HG03354 (cell line): Measurements from ENCODE around the gene LAPTM5.
"Not testable (repeated sequence)": the region's sequence is repeated elsewhere in the genome, so short reads cannot be mapped to it uniquely, and the experiment has no call there.

Experiments used
- ATAC-seq: cut with Tn5 transposase; IDR thresholded peaks from one replicate; pipeline ENCODE4 v1.9.1; 2021; ENCODE audit warnings: mild to moderate bottlenecking; ENCODE audit not compliant: unreplicated experiment, poor library complexity, severe bottlenecking

Gene LAPTM5

DNA sequence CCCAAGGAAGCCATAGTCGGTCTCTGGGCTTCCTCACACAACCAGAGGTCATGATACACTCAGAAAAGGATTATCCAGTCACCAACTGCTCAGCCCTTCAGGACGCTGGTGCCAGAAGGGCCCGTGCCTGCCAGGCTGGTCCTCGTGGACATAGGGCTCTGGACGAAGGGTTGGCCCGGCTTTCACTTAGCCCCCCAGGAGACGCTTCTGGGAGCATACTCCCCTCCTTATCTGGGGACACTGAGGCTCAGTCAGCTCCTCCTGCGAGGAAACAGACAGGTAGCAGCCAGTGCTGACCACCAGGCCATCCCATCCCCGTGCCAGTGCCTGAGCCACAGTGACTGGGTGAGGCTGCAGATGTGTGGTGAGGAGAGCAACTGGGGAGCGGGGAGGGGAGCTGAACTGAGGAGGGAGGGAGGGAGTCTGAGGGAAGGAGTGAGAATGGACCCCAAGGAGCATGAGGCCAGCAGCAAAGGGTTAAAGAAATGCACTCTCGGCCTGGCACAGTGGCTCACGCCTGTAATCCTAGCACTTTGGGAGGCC lies 17.9 kb upstream of the LAPTM5 start:
- ATAC-seq, result no peak

DNA sequence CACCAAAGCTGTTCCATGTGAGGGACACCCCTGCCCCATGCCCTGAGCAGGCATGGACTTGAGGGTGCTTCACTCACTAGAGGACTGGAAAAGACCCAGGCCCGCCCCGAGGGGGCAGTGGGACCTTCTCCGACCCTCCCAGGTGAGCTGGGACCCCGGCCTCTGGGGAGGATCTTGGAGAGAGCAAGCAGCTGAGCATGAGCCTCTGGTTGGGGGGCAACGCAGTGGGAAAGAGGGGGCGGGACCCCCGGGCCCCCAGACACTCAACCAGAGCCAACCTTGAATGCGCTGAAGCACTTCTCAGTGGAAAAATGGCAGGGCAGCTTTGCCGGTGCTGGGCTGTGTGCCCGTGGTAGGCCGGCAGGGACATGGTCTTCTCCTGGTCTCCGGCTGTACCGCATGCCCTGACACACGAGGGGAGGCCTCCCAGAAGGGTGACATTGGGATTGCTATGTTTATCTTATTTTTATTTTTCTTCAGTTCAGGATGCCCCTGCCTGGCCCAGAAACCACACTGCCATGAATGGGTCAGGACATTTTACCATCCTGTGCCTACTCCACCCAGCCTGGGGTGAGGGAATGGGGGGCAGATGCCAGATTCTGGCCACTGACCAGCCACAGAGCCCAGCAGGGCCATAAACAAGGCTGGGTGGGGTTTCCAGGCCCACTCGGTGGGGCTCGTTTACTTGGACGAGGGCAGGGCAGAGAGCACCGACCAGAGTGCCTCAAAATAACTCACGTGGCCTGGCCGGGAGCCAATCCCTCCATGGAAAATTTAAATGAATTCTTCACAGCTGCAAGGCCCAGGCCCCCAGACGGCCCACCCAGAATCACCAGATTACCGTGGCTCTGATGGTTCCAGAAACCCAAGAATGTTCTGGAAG lies 17.2 kb upstream of the LAPTM5 start:
- no peak for ATAC-seq

DNA sequence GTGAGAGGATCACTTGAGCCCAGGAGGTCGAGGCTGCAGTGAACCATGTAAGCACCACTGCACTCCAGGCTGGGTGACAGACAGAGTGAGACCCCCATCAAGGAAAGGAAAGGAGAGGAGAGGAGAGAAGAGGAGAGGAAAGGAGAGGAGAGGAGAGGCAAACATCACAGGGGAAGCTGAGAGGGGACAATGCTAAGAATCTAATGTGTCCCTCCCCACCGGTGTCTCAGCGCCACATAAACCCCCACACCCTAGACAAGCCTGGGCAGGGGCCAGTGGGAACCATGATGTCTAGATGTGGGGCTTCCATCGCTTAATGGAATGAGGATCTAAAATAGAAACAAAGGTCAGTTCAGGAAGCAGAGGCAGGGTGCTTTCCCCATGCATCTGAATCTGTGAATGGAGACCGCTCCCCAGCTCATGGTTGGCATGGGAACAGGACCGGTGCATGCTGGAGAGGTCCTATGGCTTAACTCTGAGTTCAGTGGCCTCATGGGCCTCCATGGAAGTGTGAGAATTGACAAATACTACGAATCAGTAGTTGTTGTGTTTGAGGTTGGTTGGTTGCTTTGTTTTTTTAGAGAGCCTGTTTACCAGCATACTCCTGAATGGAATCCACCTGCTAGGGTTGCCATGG lies 16.3 kb upstream of the LAPTM5 start:
- no peak for ATAC-seq

DNA sequence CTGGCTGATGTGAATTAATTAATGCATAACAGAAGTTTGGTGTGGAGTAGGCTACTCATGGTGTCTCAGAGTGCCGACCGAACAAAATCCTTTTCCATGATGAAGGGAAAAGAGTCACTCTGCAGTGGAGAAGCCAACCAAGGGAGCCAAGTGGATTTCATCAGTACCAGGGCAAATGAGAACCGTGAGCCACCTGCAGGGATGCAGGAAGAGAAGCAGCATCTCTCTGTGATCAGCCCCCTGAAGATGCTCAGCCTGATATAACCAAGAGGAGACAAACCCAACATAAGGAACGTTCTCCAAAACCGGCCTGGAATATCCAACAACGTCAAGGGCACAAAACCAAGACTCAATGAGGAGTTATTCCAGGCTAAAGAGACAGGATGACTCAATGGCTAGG lies 13.4 kb upstream of the LAPTM5 start:
- no peak for ATAC-seq

DNA sequence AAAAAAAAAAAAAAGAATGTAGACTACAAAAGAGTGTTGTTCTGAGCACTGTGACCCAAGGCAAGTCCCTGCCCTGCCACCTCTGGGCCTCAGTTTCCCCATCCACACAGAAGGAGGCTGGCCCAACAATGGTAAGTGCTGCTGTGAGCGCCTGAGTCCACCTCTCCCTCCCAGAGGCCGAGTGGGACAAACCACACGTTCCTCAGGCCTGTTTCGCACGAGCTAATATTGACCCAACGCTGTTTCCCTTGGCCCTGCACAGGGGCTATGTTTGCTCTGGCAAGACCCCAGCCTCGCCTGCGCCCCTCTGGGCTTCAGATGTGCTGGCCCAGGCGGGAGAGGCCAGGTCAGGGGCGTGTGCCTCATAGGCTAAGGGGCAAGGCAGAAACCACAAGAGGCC lies 12.6 kb upstream of the LAPTM5 start:
- no peak for ATAC-seq

DNA sequence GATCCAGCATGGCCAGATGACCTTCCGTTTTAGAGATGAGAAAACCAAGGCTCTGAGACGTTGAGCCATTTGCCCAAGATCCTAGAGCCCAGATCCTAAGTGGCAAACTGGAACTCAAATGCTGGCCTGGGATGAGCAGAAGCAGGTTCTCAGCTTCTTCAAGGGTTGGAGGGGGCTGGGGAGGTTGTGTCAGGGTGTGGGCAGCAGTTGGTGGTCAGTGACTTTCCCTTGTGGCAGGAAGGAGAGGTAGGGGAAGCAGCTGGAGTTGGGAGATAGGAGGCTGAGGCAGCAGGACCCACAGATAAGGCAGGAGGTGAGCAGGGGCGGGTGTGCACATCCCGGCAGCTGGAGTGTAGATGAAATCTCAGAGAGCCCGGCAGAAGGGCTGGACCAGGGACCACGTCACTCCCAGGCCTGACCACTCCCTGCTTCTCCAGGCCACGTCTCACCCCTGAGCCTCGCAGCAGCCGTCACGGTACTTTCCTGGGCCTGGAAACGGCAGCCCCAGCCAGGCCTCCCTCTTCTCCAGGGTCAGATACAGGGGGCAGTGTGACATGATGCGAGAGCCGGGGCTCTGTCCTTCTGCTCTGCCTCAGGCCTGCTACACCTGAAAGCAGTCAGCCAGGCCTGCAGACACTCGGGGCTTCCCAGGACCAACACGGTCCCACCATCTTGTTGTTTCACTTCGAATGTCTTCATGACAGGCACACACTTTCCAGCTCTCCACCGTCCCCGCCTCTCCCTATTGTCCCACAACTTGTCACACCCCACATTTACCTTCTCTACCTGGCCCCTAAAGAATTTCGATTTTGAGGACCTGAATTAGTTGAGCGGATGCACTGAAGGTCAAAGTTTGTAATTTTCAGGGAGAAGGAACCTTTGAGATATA lies 11.5 kb upstream of the LAPTM5 start:
- ATAC-seq, result no peak

DNA sequence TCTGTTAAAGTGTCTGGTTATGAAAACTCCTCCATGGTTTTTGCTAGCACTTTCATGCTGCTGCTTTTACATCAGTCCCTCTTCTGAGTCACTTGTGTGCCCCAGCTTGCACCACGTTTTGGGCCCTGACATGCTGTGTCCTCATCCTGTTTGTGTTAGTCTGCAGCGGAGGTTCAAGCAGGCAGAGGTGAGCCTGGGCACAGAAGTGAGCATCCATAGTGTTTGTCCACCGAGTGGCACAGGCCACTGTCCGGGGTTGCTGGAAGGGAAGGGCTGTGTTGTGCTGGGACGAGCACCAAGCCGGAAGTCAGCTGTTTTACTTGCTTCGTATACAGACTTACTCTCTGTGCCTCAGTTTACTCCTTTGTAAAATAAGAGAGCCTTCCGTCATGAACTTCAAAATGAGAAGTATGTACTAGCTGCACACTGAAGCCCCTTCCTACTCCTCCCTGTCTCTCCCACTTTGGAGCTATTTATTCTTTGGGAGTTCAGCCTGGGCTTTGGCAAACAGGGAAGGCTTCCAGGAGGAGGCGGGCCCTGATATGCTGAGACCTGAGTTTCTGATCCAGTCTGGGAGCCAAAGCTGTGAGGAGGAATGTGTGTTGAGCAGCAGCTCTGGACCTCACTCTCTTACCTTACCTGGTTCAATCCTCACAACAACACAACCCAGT lies 10.7 kb upstream of the LAPTM5 start:
- ATAC-seq, result no peak

DNA sequence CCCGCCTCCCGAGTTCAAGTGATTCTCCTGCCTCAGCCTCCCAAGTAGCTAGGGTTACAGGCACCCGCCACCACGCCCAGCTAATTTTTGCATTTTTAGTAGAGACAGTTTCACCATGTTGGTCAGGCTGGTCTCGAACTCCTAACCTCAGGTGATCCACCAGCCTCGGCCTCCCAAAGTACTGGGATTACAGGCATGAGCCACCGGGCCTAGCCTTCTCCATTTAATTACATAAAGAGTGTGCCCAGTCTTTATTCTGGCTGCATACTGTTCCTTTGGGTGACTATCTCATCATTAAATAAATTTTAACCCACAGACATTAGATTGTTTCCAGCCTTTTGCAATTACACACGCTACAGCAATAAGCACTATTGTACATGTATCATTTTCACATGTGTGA lies 9.4 kb upstream of the LAPTM5 start:
- ATAC-seq, result not testable (repeated sequence)

DNA sequence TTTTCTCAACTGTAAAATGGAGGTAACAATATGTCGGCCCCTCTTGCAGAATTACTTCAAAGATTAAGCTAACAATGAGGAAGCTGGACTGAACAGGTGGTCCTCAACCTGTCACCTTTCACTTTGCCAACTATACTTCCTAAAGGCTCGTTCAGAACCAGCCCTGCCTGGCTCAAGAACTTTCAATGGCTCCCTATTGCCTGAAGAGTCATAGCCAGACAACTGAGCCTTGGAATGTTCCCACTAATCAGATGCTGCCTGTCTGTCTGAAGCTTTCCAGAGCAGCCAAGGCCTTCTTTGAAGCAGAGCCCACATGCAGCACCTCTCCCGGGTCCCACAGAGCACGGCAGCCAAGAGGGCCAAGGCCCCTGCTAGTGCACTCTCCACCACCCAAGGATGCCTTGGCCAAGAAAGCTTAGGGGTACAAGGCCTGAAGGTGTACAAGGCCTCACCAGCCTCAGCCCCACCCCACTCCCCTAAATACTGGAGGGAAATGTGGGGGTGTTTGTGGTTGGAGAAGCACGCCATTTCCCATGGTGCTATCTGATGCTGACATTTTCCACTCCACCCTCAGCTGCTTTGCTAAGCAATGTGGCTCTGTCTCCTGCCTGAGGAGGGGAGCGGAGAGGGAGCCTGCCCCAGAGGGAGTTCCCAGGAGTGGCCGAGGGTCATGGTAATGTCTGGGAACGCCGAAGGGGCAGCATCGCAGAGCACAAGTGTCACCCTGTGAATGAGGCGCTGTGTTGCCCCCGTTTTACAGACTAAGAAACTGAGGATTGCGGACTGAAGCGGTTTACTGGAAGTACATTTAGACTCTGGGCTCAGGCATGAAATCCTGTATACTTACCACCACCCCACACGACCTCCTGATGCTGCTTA lies 8.2 kb upstream of the LAPTM5 start:
- no peak for ATAC-seq

DNA sequence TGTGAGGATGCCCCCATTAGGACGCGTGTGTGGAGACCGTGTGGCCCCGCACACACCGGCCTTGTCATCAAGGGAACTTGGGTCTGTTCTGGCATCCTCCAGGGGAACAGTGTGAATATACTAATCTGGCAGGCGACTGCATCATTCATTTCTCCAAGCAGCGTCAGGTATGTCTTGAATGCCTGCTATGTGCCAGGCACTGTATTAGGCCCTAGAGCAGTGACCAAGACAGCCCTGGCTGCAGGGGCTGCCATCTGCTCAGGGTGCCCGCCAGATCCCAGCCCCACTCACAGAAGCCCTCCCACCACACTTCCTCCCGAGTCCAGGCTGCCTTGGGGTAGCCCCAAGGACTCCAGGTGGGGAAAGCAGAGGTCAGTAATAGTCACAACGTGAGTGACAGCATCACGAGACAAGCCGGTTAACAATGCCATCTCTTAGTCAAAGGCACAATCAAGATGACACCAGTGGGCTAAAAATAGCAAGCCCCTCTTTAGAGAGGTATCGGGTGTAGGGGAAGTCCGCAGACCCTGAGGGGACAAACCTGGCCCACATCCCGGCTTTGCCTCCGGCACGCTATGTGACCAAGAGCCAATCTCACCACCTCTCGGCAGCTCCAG lies 7.5 kb upstream of the LAPTM5 start:
- ATAC-seq, result peak; percentile 49

DNA sequence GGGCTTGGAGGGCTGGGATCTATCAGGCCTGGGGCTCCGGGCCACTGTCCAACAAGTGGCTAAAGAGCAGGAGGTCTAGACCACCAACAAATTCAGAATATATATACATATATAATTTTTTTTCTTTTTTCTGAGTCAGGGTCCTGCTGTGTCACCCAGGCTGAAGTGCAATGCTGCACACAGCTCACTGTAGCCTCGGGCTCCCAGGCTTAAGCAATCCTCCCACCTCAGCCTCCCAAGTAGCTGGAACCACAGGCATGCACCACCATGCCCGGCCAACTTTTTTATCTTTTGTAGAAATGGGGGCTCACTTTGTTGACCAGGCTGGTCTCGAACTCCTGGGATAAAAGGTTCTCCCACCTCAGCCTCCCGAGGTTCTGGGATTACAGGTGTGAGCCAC lies 6.8 kb upstream of the LAPTM5 start:
- no peak for ATAC-seq

DNA sequence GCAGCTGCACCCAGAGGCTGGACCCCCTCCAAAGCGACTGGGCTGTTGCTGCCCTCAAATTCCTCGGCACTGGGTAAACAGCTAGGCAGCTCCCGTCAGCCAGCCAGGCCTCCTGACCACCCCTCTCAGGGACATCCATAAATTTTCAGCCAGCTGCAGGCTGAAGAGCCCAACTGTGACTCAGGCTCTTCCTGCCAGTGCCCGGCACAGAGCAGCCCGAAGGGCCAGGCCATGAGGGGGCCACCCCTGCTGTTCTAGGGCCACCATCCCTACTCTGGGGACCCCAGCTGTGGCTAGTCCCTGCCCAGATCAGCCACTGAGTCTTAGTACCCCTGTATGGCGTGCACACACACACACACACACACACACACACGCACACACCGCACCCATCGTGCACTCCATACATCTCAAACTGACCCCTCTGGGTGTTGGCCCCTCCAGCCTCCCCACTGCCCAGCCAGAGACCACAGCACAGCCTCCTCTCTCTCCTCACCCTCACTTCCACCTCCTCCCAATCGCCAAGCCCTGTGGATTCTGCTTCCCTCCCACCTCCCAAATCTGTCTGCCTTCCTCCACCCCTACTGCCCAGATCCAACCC lies 6.2 kb upstream of the LAPTM5 start:
- no peak for ATAC-seq

DNA sequence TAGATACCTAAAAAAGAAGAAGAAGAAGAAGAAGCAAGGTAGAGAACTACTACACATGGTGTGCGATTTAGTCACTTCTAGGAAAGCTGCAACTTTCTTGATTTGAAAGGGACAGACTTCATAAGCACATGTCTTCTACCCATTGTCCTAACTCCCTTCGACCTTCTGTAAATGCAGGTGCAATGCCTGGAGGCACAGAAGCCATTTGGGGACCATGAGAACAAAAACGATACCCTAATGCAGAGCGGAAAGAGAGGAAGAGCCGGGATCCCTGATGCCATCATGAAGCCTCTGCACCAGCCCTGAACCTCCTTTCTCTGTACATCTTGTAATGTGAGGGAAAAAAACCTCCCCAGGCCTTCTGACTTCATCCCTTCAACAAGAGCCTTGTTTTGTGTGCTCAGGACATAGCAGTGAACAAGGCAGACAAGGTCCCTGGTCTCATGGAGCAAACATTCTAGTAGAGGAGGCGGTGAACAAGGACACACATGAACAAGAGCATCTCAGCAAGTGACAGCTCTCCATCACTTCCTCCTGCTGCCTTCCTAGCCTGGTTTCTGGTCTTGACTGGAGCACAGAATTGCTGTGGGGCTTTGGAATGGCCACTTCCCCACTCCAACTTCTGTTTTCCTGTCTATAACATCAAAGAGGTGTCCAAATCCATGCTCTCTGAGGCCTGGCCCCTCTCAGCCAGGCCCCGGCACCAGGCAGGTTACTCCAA lies 5.5 kb upstream of the LAPTM5 start:
- ATAC-seq, result no peak

DNA sequence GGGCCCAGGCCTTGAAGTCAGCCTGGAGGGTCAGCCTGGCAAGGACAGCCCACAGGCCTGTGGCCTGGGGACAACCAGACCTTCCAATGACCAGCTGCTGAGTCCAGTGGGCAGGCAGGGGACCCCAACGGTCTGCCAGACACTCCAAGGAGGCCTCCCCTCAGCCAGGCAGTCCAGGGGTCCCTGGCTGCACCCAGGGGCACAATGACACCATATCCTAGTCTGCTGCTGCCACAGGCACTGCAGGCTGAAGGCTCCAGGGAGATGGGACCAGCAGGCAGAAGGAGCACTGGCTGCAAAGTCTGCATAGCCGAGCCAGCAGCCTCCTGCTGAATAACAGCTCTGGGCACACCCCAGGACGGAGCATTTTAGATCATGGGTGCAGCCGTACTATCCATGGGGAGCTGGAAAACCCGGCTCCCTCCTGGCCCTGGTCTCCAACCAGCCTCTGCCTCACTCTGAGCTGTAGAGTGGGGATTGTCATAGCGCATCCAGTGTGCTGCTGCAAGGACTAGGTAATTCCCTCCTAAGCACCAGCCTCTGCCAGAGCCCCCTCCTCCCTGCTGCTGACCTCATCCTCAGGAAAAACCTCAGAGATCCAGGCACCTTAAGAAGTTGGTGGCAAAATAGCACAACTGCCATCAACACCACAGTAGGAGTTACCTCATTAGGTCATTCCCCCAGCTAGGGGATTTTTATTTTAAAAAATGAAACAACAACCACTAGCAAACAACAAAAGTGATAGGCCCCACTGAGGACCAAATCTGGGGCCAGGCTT lies 4.8 kb upstream of the LAPTM5 start:
- ATAC-seq, result no peak

DNA sequence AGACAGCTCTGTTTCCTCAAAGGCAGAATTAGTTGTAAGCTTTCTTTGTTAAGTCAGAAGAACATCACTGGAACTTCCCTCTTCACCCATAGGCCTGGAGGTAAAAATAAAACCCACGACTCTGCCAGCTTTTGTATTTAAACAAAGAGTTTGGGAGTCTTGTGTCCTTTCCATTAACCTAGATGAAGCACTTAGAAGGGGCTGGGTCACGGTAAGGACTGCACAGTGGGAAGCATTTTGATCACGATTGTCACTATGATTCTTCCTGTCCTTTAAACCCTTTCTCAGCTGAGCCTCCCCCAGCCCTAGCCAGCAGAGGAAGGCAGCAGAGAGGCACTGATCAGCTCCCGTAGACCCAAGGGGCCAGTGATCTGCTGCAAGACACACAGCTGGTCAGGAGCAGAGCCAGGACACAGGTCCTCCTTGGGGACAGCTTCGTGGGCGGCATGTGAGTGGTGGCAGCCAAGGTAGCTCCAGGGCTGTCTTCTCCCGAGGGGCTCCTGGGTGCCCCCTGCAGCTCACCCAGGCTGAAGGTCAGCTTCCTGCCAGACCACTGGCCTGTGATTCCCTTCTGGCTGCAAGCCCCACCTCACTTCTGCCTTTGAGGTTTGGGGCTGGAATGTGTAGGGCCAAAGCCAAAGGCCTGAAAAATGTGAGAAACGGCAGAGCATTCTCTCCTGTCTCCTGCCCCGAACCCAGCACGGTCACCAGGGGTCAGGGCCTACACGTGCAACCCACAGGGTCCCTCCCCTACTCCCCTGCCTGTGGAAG lies 4.0 kb upstream of the LAPTM5 start:
- ATAC-seq, result no peak
